HUES6 (cell line): ENCODE results near the gene MALRD1.

ENCODE experiments used
- H3K27ac ChIP-seq: 2 replicates; pipeline ENCODE4 v1.7.0; 2013; ENCODE audit warnings: low read depth, mild to moderate bottlenecking, low read length, inconsistent platforms
- H3K27me3 ChIP-seq: 2 replicates; pipeline ENCODE4 v1.6.1; 2013; ENCODE audit warnings: low read length; ENCODE audit not compliant: control insufficient read depth, insufficient read depth
- H3K36me3 ChIP-seq: 2 replicates; pipeline ENCODE4 v1.6.1; 2013; ENCODE audit warnings: low read length; ENCODE audit not compliant: control insufficient read depth, insufficient read depth
- H3K4me1 ChIP-seq: 2 replicates; pipeline ENCODE4 v1.6.1; 2013; ENCODE audit warnings: low read length; ENCODE audit not compliant: control insufficient read depth, insufficient read depth
- H3K4me3 ChIP-seq: 2 replicates; pipeline ENCODE4 v1.5.1; 2013; ENCODE audit warnings: low read depth, low read length
- H3K9ac ChIP-seq: one replicate; pipeline ENCODE4 v1.6.1; 2013; ENCODE audit warnings: mild to moderate bottlenecking, low read length
- H3K9me3 ChIP-seq: 2 replicates; pipeline ENCODE4 v1.6.1; 2013; ENCODE audit warnings: low read depth, low read length; ENCODE audit not compliant: control insufficient read depth, insufficient read depth

The MALRD1 gene

DNA sequence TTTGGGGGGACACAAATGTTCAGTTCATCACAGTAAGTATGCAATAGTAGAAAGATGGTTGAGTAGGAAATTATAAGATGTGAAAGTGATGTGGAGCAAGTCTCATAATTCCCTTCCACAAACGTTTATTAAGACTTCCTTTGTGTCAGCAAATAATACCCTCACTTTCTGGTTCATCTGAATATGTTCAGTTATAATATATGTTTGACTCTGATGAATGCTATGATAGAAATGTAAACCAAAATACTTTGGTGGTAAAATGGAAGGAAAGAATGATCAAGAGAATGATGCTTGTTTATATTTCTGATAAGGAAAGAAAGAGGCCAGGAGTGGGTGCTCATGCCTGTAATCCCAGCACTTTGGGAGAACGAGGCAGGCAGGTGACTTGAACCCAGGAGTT, 655.9 kb downstream of the MALRD1 start:
- H3K4me1 ChIP-seq: no peaks in the 10 kb centered on the region
- no peaks in the 10 kb centered on the region for H3K36me3 ChIP-seq
- no peaks in the 10 kb centered on the region for H3K27me3 ChIP-seq
- H3K4me3 ChIP-seq: no peak overlapping the region
- no peak overlapping the region for H3K9ac ChIP-seq
- H3K27ac ChIP-seq: no peak overlapping the region
- no peaks in the 10 kb centered on the region for H3K9me3 ChIP-seq

DNA sequence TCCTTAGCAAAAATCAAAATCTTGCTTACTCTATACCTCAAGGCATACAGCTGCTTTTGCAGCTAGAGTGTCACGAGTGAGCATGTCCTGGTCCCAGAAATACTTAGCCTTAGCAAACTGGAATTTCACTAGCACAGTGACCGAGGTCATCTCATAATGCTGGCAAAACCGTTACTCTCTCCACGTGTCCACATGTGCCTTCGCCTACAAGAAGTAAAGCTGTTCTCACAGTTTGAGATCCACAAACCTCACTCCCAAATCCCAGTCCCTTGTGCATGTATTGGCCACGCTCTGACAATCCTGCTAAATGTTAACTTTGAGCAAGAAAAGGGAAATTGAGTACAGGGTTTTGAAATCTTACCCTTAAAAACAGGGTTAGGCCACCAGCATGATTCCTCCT, 656.6 kb downstream of the MALRD1 start:
- H3K27me3 ChIP-seq: no peaks in the 10 kb centered on the region
- H3K9me3 ChIP-seq: no peaks in the 10 kb centered on the region
- no peak overlapping the region for H3K4me3 ChIP-seq
- no peaks in the 10 kb centered on the region for H3K4me1 ChIP-seq
- no peak overlapping the region for H3K27ac ChIP-seq
- no peak overlapping the region for H3K9ac ChIP-seq
- no peaks in the 10 kb centered on the region for H3K36me3 ChIP-seq

- Histone ChIP-seq H3K27me3 (no peaks in the 10 kb centered on the region), H3K9ac (no peak overlapping the region), H3K36me3 (no peaks in the 10 kb centered on the region), H3K4me1 (no peaks in the 10 kb centered on the region), H3K9me3 (peaks cover 11% of the 10 kb centered on the region), H3K4me3 (no peak overlapping the region), H3K27ac (no peak overlapping the region)
Observed at GRCh38 chr10:19706904-19707303, 658.3 kb downstream of the MALRD1 start.

GRCh38 chr10:19707376-19707775, 658.8 kb downstream of the MALRD1 start:
- no peaks in the 10 kb centered on the region for H3K4me1 ChIP-seq
- H3K27me3 ChIP-seq: no peaks in the 10 kb centered on the region
- H3K9ac ChIP-seq: no peak overlapping the region
- no peak overlapping the region for H3K27ac ChIP-seq
- no peaks in the 10 kb centered on the region for H3K36me3 ChIP-seq
- peaks cover 14% of the 10 kb centered on the region for H3K9me3 ChIP-seq
- no peak overlapping the region for H3K4me3 ChIP-seq

GRCh38 chr10:19708031-19708430, 659.4 kb downstream of the MALRD1 start:
- no peaks in the 10 kb centered on the region for H3K4me1 ChIP-seq
- H3K9me3 ChIP-seq: peaks cover 14% of the 10 kb centered on the region
- no peak overlapping the region for H3K4me3 ChIP-seq
- no peak overlapping the region for H3K9ac ChIP-seq
- no peak overlapping the region for H3K27ac ChIP-seq
- no peaks in the 10 kb centered on the region for H3K36me3 ChIP-seq
- no peaks in the 10 kb centered on the region for H3K27me3 ChIP-seq

DNA sequence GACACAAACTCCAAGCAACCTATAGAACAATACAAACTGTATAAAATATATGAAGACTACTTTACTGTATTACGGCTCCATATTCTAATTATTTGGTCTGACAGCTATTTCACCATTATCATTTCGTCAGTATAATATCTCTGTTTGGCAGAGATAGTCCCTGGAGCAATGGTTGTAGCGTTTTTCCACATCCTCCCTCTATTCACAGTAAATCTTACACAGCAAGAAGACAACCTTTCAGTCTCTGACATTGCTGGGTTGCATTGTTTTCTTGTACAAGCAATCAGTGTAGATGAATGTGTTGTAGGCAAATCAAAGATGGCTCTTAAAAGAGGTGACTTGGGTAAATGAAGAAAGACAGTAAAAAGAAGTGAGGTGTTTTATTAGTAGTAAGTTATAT, 662.0 kb downstream of the MALRD1 start:
- Histone ChIP-seq H3K9me3 (peaks cover 15% of the 10 kb centered on the region), H3K4me1 (no peaks in the 10 kb centered on the region), H3K27me3 (no peaks in the 10 kb centered on the region), H3K4me3 (no peak overlapping the region), H3K27ac (no peak overlapping the region), H3K36me3 (no peaks in the 10 kb centered on the region), H3K9ac (no peak overlapping the region)

DNA sequence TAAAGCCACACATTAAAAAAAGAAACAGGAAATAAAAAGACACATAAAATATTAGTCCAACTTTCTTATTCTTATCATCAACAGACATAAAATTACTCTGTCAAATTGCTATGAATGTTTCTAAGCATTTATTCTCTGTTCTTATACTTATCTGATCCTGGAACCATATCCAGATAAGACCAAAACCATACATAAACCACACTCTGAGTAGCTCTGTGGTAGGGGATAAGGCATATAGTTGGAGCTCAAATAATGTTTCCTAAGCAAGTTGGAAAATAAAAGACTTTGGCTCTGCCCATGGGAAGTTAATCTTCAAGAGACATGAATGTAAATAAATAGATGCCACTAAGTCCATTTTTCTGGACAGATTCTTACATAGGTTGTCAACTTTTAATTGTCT, 664.6 kb downstream of the MALRD1 start:
- H3K27me3 ChIP-seq: no peaks in the 10 kb centered on the region
- H3K4me1 ChIP-seq: no peaks in the 10 kb centered on the region
- no peaks in the 10 kb centered on the region for H3K36me3 ChIP-seq
- no peak overlapping the region for H3K4me3 ChIP-seq
- no peak overlapping the region for H3K9ac ChIP-seq
- H3K9me3 ChIP-seq: peaks cover 17% of the 10 kb centered on the region
- no peak overlapping the region for H3K27ac ChIP-seq

DNA sequence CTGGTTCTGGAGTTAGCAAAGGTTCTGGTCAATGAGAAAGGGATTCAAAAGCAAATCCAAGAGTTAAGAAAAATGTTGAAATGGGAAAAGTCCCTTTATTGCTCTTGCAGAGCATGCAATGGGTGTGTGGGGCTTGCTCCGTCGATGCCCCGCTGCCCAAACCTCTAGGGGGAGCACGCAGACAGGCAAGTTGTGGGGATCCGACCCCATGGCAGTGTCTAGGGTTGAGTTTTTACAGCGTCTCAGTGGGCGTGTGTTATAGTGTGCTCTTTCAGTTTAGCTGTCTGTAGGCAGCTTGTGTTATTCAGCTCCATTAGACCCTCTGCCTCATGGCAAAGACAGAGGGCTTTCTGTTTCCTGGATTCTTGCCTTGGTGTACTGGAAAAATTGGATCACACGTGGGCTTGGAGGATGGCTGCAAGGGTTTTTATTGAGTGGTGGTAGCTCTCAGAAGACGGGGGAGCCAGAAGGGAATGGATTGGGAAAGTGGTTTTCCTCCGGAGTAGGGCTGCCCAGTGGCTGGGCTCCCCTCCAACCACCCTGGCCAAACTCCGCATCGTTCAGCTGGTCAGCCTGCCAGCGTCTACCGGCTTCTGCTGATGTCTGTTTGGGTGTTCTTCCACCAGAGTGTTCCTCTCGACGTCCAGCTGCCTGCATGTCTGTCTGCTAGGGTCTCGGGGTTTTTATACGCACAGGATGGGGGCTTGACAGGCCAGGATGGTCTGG, 665.4 kb downstream of the MALRD1 start:
- H3K4me3 ChIP-seq: no peak overlapping the region

DNA sequence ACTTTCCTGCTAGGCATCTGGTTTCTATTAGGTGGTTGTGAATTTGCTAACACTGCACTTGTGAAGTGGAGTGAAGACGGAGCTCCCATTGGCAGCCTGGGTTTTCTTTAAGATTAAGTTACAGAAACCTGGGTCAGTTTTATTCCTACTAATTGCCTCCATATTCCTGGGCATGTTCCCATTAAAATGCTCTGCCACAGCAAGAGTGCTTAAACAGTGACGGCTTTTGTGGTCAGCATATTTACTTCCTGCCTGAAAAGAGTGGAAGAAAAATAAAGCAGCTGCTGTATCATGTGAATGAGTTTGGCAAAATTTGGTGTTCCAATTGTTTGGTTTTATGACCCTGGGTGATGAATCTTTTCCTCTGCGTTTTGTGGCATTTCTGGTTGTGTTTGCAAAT, 670.7 kb downstream of the MALRD1 start:
- Histone ChIP-seq H3K27ac (no peak overlapping the region), H3K36me3 (no peaks in the 10 kb centered on the region), H3K4me3 (no peak overlapping the region), H3K9me3 (0 out of 2 replicates have a peak, but pooled peaks cover 3% of the 10 kb centered on the region), H3K4me1 (no peaks in the 10 kb centered on the region), H3K9ac (no peak overlapping the region), H3K27me3 (no peaks in the 10 kb centered on the region)

More for the DNA sequence above, 665.4 kb downstream of the MALRD1 start:
- Histone ChIP-seq H3K4me1 (no peaks in the 10 kb centered on the region), H3K27me3 (no peaks in the 10 kb centered on the region), H3K27ac (no peak overlapping the region), H3K9me3 (peaks cover 17% of the 10 kb centered on the region), H3K9ac (no peak overlapping the region), H3K36me3 (no peaks in the 10 kb centered on the region)

DNA sequence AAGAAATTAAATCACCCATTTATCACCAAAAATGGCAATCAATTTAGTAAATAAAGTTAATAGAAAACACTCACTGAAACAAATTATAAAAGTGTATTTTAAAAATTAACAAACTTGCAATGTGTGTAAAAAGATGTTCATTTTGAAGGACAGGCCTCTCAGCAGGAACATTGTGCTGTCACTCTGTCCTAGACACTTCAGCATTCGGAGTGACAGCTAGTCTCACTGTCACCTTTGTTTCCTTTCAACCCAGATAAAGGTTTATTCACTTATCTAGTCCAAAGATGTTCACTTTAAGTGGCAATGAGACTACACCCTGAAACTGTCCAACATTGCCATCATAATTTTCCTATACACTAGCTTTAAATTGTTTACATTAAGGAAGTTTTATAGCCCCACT, 675.7 kb downstream of the MALRD1 start:
- H3K27me3 ChIP-seq: no peaks in the 10 kb centered on the region
- H3K4me3 ChIP-seq: no peak overlapping the region
- H3K27ac ChIP-seq: no peak overlapping the region
- no peaks in the 10 kb centered on the region for H3K4me1 ChIP-seq
- H3K9ac ChIP-seq: no peak overlapping the region
- H3K36me3 ChIP-seq: no peaks in the 10 kb centered on the region
- H3K9me3 ChIP-seq: no peaks in the 10 kb centered on the region

DNA sequence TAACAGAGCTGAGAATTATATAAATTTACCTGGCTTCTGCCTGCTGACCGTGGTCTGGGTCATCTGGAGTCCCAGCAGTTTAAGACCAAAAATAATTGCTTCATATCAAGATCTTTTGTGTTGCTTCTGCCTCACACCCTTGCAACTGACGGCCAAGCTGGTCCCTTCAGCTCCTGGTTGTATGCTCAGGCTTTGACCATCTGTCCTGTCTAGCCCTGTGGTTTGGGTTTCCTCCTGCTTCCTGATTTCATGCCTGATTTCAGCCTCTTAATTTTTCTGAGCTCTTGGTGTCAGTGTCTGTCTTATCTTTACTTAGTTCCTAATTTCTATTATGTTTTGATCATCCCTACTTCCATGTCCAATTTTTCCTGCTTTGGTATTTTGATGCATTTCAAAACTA, 679.8 kb downstream of the MALRD1 start:
- no peak overlapping the region for H3K27ac ChIP-seq
- no peaks in the 10 kb centered on the region for H3K4me1 ChIP-seq
- no peak overlapping the region for H3K4me3 ChIP-seq
- no peaks in the 10 kb centered on the region for H3K36me3 ChIP-seq
- no peaks in the 10 kb centered on the region for H3K9me3 ChIP-seq
- no peak overlapping the region for H3K9ac ChIP-seq
- H3K27me3 ChIP-seq: no peaks in the 10 kb centered on the region
